Measurements from ENCODE around the gene ATP6AP1. TPM values are rescaled to one million over a fixed set of nuclear protein-coding genes. Genes with fewer than 3 reads are reported as not detected.
A peak's percentile ranks its signal among the peaks of the same experiment; 100 is the strongest.

Gene ATP6AP1
- total RNA-seq, 3 donors from 2014 or later (not counting 1 experiment from before 2014, with no cell fraction given) = 62.4 to 71.7 (median 65.9) TPM

GRCh38 chrX:154401918-154402621, 26.4 kb upstream of the ATP6AP1 start:
- Histone ChIP-seq H3K27ac (ENCODE audit: low read length) (no peak overlapping the region), H3K36me3 (ENCODE audit: control insufficient read depth, insufficient read depth, low read length) (peaks cover 25% of the 10 kb centered on the region), H3K4me3 (ENCODE audit: low read length) (no peak overlapping the region), H3K4me1 (ENCODE audit: control insufficient read depth, insufficient read depth, low read length) (peaks cover 20% of the 10 kb centered on the region), H3K9me3 (ENCODE audit: control insufficient read depth, insufficient read depth, low read length) (no peaks in the 10 kb centered on the region), H3K27me3 (ENCODE audit: control insufficient read depth, insufficient read depth, low read length) (no peaks in the 10 kb centered on the region)
- whole genome bisulfite sequencing (ENCODE audit: insufficient coverage) = 70% methylated on average over 2 of the region's 6 CpGs
- H3K4me1 Mint-ChIP-seq = peaks cover 14 to 19% of the 10 kb centered on the region in 2 donors
- no peak for TF ChIP-seq CTCF (IDR thresholded peaks at IDR 0.05)
- H3K27ac Mint-ChIP-seq = peak overlapping the region in 1 of 2 donors; percentile 26
- H3K27me3 Mint-ChIP-seq (ENCODE audit: low read depth in 2 of 2) = peaks cover 0 to 8% of the 10 kb centered on the region in 2 donors
- intact Hi-C loops (cut with micrococcal nuclease) = no loop called here
- no peak overlapping the region for H3K4me3 Mint-ChIP-seq
- H3K9me3 Mint-ChIP-seq = no peaks in the 10 kb centered on the region
- ATAC-seq = no peak
- no peaks in the 10 kb centered on the region for H3K36me3 Mint-ChIP-seq
- DNase-seq = peak in 1 of 2 donors; percentile 5

GRCh38 chrX:154402622-154403127, 25.8 kb upstream of the ATP6AP1 start:
- no peaks in the 10 kb centered on the region for H3K36me3 Mint-ChIP-seq
- Histone ChIP-seq H3K27ac (ENCODE audit: low read length) (no peak overlapping the region), H3K4me3 (ENCODE audit: low read length) (no peak overlapping the region), H3K36me3 (ENCODE audit: control insufficient read depth, insufficient read depth, low read length) (peaks cover 25% of the 10 kb centered on the region), H3K9me3 (ENCODE audit: control insufficient read depth, insufficient read depth, low read length) (no peaks in the 10 kb centered on the region), H3K4me1 (ENCODE audit: control insufficient read depth, insufficient read depth, low read length) (peaks cover 15% of the 10 kb centered on the region), H3K27me3 (ENCODE audit: control insufficient read depth, insufficient read depth, low read length) (no peaks in the 10 kb centered on the region)
- no peak overlapping the region for H3K27ac Mint-ChIP-seq
- no peak for ATAC-seq
- TF ChIP-seq CTCF (IDR thresholded peaks at IDR 0.05) = no peak
- H3K4me3 Mint-ChIP-seq = no peak overlapping the region
- H3K4me1 Mint-ChIP-seq = peaks cover 14 to 19% of the 10 kb centered on the region in 2 donors
- DNase-seq = peak in 1 of 2 donors; percentile 2
- intact Hi-C loops (cut with micrococcal nuclease) = no loop called here
- H3K9me3 Mint-ChIP-seq = no peaks in the 10 kb centered on the region
- WGBS (ENCODE audit: insufficient coverage) = 94% methylated on average over 17 of the region's 19 CpGs
- H3K27me3 Mint-ChIP-seq (ENCODE audit: low read depth in 2 of 2) = peaks cover 0 to 8% of the 10 kb centered on the region in 2 donors

- Histone ChIP-seq H3K36me3 (ENCODE audit: control insufficient read depth, insufficient read depth, low read length) (peaks cover 25% of the 10 kb centered on the region), H3K4me1 (ENCODE audit: control insufficient read depth, insufficient read depth, low read length) (peaks cover 14% of the 10 kb centered on the region), H3K27me3 (ENCODE audit: control insufficient read depth, insufficient read depth, low read length) (no peaks in the 10 kb centered on the region), H3K4me3 (ENCODE audit: low read length) (no peak overlapping the region), H3K27ac (ENCODE audit: low read length) (no peak overlapping the region), H3K9me3 (ENCODE audit: control insufficient read depth, insufficient read depth, low read length) (no peaks in the 10 kb centered on the region)
- Mint-ChIP-seq H3K4me3 (no peak overlapping the region), H3K9me3 (no peaks in the 10 kb centered on the region), H3K27me3 (ENCODE audit: low read depth in 2 of 2) (peaks cover 0 to 5% of the 10 kb centered on the region in 2 donors), H3K4me1 (peaks cover 9 to 16% of the 10 kb centered on the region in 2 donors), H3K27ac (no peak overlapping the region), H3K36me3 (no peaks in the 10 kb centered on the region)
- 97% methylated on average over 8 of the region's 10 CpGs for WGBS (ENCODE audit: insufficient coverage)
- no peak for DNase-seq
- intact Hi-C loops (cut with micrococcal nuclease) = no loop called here
- ATAC-seq = no peak
- no peak for TF ChIP-seq CTCF (IDR thresholded peaks at IDR 0.05)
These were observed 25.3 kb upstream of the ATP6AP1 start for GRCh38 chrX:154403192-154403591.
